ENCODE measurements around the gene TNFSF11.

The TNFSF11 gene, protein sequence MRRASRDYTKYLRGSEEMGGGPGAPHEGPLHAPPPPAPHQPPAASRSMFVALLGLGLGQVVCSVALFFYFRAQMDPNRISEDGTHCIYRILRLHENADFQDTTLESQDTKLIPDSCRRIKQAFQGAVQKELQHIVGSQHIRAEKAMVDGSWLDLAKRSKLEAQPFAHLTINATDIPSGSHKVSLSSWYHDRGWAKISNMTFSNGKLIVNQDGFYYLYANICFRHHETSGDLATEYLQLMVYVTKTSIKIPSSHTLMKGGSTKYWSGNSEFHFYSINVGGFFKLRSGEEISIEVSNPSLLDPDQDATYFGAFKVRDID

DNA sequence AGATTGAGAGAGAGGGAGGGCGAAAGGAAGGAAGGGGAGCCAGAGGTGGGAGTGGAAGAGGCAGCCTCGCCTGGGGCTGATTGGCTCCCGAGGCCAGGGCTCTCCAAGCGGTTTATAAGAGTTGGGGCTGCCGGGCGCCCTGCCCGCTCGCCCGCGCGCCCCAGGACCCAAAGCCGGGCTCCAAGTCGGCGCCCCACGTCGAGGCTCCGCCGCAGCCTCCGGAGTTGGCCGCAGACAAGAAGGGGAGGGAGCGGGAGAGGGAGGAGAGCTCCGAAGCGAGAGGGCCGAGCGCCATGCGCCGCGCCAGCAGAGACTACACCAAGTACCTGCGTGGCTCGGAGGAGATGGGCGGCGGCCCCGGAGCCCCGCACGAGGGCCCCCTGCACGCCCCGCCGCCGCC is at the start of gene TNFSF11:
Gene TNFSF11 (plus strand): TSS at position 142 of the 400 bp plus-strand sequence. CDS start 152 bp downstream, at position 294.
- Histone ChIP-seq H3K4me3 (ENCODE audit: low read depth, low read length) (peak within 1 kb of the TSS; percentile 80), H3K4me1 (ENCODE audit: control insufficient read depth, insufficient read depth, low read length) (peaks cover 33% of the 10 kb centered on the region), H3K27me3 (ENCODE audit: control insufficient read depth, insufficient read depth, low read length) (peaks cover 27% of the 10 kb centered on the region), H3K9ac (ENCODE audit: low read depth, low read length) (peak within 1 kb of the TSS; percentile 46; the same call in 1 of the 2 replicates), H3K36me3 (ENCODE audit: control insufficient read depth, insufficient read depth, low read length) (no peaks in the 10 kb centered on the region), H3K27ac (ENCODE audit: low read depth, low read length) (no peak within 1 kb of the TSS), H3K9me3 (ENCODE audit: control insufficient read depth, insufficient read depth, low read length) (peaks cover 6% of the 10 kb centered on the region; the same call in 1 of the 2 replicates)

DNA sequence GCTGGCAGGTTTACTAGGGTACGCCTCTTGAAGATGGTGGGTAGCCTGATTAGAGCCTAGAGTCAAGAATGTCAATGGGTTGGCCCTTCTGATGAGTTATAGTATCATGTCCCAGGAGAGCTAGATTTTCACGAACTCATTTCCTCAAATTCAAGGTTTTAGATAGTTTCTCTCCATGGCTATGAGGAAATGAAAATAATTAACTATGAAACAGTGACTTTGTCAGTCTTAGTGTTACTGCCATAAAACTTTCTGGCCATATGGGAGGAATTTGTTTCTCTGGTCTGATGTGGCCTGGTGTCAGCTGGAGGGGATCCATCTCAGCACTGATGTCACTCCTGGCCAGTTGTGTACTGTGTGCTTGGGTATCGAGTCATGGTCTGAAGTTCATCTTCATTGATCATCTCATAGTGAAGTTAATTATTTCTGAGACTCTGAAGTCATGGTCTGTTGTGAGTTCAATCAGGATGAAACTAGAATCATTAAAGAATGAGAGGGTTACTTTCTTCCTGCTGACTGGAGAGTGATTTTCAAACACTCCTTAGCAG is 49.4 kb upstream of the TNFSF11 start:
- H3K27me3 ChIP-seq (ENCODE audit: control insufficient read depth, insufficient read depth, low read length), result no peaks in the 10 kb centered on the region
- no peaks in the 10 kb centered on the region; the same call in 1 of the 2 replicates for H3K9me3 ChIP-seq (ENCODE audit: control insufficient read depth, insufficient read depth, low read length)
- no peak overlapping the region for H3K4me3 ChIP-seq (ENCODE audit: low read depth, low read length)
- no peak overlapping the region for H3K9ac ChIP-seq (ENCODE audit: low read depth, low read length)
- H3K36me3 ChIP-seq (ENCODE audit: control insufficient read depth, insufficient read depth, low read length), result no peaks in the 10 kb centered on the region
- no peaks in the 10 kb centered on the region for H3K4me1 ChIP-seq (ENCODE audit: control insufficient read depth, insufficient read depth, low read length)
- no peak overlapping the region for H3K27ac ChIP-seq (ENCODE audit: low read depth, low read length)

DNA sequence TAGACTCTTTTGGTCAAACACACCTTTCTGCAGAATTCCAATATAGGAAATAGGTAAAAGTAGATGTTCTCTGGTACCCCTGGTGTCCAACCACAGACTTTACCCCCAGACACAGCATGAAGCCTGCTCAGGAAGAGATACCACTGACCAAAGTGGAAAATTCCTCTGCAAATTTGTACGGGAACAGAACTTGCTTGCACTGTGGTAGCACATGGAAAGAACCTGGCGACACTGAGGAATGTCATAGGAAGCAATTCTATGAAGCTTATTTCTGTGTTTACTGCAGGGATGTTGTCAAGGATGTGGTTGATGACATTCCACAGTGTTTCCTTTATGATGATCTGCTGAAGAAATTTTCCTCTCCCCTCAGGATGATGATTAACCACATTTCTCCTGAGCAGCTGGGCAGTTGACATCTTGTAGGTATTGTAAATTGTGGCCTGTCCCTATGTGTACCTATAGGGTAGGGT is 48.9 kb upstream of the TNFSF11 start:
- Histone ChIP-seq H3K36me3 (ENCODE audit: control insufficient read depth, insufficient read depth, low read length) (no peaks in the 10 kb centered on the region), H3K4me1 (ENCODE audit: control insufficient read depth, insufficient read depth, low read length) (no peaks in the 10 kb centered on the region), H3K27me3 (ENCODE audit: control insufficient read depth, insufficient read depth, low read length) (no peaks in the 10 kb centered on the region), H3K27ac (ENCODE audit: low read depth, low read length) (no peak overlapping the region), H3K9ac (ENCODE audit: low read depth, low read length) (no peak overlapping the region), H3K9me3 (ENCODE audit: control insufficient read depth, insufficient read depth, low read length) (no peaks in the 10 kb centered on the region; the same call in 1 of the 2 replicates), H3K4me3 (ENCODE audit: low read depth, low read length) (no peak overlapping the region)

DNA sequence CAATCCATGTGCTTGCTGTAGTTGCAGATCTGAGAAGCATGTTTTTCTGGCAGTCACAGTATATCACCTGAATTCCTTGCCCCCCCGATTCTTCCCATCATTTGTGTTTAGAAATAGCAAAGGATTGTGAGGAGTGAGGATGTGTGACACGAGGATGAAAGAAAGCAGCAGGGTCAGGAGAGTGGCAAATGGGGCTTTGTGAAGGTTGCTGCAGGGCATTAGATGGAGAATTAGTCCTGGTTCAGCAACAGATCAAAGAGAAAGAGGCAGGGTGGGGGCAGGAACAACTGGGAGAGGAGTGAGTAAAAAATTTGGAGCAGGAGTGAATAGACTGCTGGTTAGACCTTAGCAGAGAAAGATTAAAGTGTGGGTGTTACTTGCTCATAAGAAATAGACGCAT is 47.7 kb upstream of the TNFSF11 start:
- Histone ChIP-seq H3K4me1 (ENCODE audit: control insufficient read depth, insufficient read depth, low read length) (no peaks in the 10 kb centered on the region), H3K27me3 (ENCODE audit: control insufficient read depth, insufficient read depth, low read length) (no peaks in the 10 kb centered on the region)

DNA sequence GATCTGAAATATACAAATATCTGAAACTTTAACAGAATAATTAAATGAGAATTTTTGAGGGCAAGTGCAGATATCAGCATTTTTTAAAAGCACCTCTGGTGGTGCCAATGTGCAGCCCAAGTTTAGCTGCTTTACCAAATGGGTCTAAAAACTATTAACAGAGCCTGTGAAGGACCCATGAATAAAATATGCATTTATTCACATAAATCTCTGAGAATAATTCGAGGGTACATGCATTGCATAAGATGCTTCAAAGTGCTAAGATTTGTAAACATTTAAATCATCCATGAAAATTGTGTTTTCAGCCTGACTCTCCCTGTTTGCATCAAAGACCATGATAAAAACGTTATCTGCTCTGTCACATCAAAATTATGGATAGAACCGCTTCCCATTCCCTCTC is 47.1 kb upstream of the TNFSF11 start:
- H3K9me3 ChIP-seq (ENCODE audit: control insufficient read depth, insufficient read depth, low read length), result no peaks in the 10 kb centered on the region; the same call in 1 of the 2 replicates
- H3K4me1 ChIP-seq (ENCODE audit: control insufficient read depth, insufficient read depth, low read length), result no peaks in the 10 kb centered on the region
- H3K36me3 ChIP-seq (ENCODE audit: control insufficient read depth, insufficient read depth, low read length), result no peaks in the 10 kb centered on the region
- H3K4me3 ChIP-seq (ENCODE audit: low read depth, low read length), result no peak overlapping the region
- no peaks in the 10 kb centered on the region for H3K27me3 ChIP-seq (ENCODE audit: control insufficient read depth, insufficient read depth, low read length)
- H3K9ac ChIP-seq (ENCODE audit: low read depth, low read length), result no peak overlapping the region
- no peak overlapping the region for H3K27ac ChIP-seq (ENCODE audit: low read depth, low read length)

More for the DNA sequence above, 47.7 kb upstream of the TNFSF11 start:
- no peak overlapping the region for H3K4me3 ChIP-seq (ENCODE audit: low read depth, low read length)
- no peak overlapping the region for H3K9ac ChIP-seq (ENCODE audit: low read depth, low read length)
- H3K9me3 ChIP-seq (ENCODE audit: control insufficient read depth, insufficient read depth, low read length), result no peaks in the 10 kb centered on the region; the same call in 1 of the 2 replicates
- H3K27ac ChIP-seq (ENCODE audit: low read depth, low read length), result no peak overlapping the region
- H3K36me3 ChIP-seq (ENCODE audit: control insufficient read depth, insufficient read depth, low read length), result no peaks in the 10 kb centered on the region

DNA sequence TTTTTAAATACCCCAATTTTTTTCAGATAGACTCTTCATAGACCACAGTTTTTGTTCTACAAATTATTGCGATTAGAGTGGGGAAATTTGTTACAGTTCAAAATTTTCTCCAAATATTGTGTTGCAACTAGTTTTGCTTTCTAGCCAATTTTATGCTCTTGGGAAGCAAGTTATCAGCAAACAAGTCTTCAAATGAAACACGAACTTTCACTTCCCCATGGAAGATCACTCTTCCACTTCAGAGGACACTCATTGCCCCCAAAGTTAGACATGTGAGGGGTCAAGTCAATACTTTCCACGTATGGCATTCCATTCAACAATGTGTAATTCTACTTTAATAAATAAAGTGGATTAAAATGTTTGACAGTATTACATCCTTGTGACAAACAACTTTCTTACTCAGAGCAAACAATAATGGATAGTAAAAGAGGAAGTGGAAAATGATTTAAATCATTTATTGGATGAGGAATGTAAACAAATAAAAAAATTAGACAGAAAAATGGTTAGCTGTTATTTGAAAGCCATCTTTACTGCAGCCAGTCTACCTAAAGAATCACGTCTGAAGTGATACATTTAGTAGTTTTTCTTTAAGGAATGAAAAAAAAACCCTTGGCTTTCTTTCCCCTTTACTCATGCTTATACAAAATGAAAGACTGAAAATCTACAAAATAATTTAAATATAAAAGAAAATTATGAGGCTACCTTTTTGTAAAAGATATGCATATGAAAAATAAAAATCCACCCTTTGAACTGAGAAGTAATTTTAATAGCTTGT is 41.2 kb upstream of the TNFSF11 start:
- Histone ChIP-seq H3K4me3 (ENCODE audit: low read depth, low read length) (no peak overlapping the region), H3K36me3 (ENCODE audit: control insufficient read depth, insufficient read depth, low read length) (no peaks in the 10 kb centered on the region), H3K27me3 (ENCODE audit: control insufficient read depth, insufficient read depth, low read length) (no peaks in the 10 kb centered on the region), H3K27ac (ENCODE audit: low read depth, low read length) (no peak overlapping the region), H3K4me1 (ENCODE audit: control insufficient read depth, insufficient read depth, low read length) (peaks cover 10% of the 10 kb centered on the region), H3K9me3 (ENCODE audit: control insufficient read depth, insufficient read depth, low read length) (no peaks in the 10 kb centered on the region), H3K9ac (ENCODE audit: low read depth, low read length) (no peak overlapping the region)

DNA sequence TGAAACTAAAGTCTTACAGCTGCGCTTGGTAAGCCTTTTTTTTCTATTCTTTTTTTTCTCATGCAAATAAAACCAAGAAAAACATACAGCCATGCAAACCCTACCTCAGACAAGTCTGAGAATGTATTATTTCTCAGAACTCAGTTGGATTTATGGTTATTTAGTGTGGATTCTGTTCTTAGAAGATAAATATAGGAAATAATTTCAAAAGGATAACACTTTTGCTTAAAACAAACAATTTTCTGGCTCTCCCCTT is 40.7 kb upstream of the TNFSF11 start:
- Histone ChIP-seq H3K36me3 (ENCODE audit: control insufficient read depth, insufficient read depth, low read length) (no peaks in the 10 kb centered on the region), H3K4me1 (ENCODE audit: control insufficient read depth, insufficient read depth, low read length) (peaks cover 10% of the 10 kb centered on the region), H3K9me3 (ENCODE audit: control insufficient read depth, insufficient read depth, low read length) (no peaks in the 10 kb centered on the region)

DNA sequence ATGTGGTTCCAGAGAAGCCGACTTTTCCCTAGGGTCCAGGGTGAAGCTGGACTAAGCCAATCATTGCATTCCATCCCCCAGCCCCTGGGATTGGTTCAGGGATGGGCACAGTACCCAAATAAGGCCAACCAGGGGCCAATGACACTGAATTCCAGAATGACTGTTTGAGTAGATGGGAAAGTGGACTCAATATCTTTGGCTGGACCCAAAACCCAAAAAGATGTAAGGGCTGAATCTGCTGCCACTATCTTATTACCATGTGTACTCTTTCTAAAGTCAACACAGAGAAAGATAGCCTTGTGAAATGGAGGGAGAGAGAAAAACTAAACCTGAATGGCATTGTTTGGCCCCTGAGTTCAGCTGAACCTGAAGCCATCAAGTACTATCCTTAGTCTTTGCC is 39.2 kb upstream of the TNFSF11 start:
- Histone ChIP-seq H3K36me3 (ENCODE audit: control insufficient read depth, insufficient read depth, low read length) (no peaks in the 10 kb centered on the region), H3K4me3 (ENCODE audit: low read depth, low read length) (no peak overlapping the region), H3K9ac (ENCODE audit: low read depth, low read length) (no peak overlapping the region), H3K27ac (ENCODE audit: low read depth, low read length) (no peak overlapping the region), H3K9me3 (ENCODE audit: control insufficient read depth, insufficient read depth, low read length) (no peaks in the 10 kb centered on the region), H3K4me1 (ENCODE audit: control insufficient read depth, insufficient read depth, low read length) (peaks cover 16% of the 10 kb centered on the region), H3K27me3 (ENCODE audit: control insufficient read depth, insufficient read depth, low read length) (no peaks in the 10 kb centered on the region)

More for the DNA sequence above, 40.7 kb upstream of the TNFSF11 start:
- no peak overlapping the region for H3K9ac ChIP-seq (ENCODE audit: low read depth, low read length)
- H3K27me3 ChIP-seq (ENCODE audit: control insufficient read depth, insufficient read depth, low read length), result no peaks in the 10 kb centered on the region
- H3K4me3 ChIP-seq (ENCODE audit: low read depth, low read length), result no peak overlapping the region
- no peak overlapping the region for H3K27ac ChIP-seq (ENCODE audit: low read depth, low read length)

DNA sequence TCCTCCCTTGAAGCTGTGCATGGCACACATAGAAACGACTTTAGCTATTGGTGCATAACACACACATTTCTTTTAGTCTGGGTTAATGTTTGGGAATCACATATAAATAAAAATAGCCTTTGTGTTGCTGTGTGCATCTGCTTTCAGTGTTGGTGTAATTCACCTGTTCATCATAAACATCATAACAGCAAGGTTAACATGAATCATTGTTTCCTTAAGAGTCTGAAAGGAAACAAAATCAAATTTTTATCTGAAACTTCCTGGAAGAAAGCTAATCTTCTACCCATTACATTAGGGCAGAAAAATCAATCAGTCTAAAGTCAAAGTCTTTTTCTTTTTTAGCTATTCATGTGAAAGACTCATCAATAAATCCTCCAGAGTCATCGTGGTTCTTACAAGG is 35.0 kb upstream of the TNFSF11 start:
- Histone ChIP-seq H3K36me3 (ENCODE audit: control insufficient read depth, insufficient read depth, low read length) (no peaks in the 10 kb centered on the region), H3K9ac (ENCODE audit: low read depth, low read length) (no peak overlapping the region), H3K4me3 (ENCODE audit: low read depth, low read length) (no peak overlapping the region), H3K9me3 (ENCODE audit: control insufficient read depth, insufficient read depth, low read length) (no peaks in the 10 kb centered on the region), H3K27ac (ENCODE audit: low read depth, low read length) (no peak overlapping the region), H3K4me1 (ENCODE audit: control insufficient read depth, insufficient read depth, low read length) (peaks cover 16% of the 10 kb centered on the region), H3K27me3 (ENCODE audit: control insufficient read depth, insufficient read depth, low read length) (no peaks in the 10 kb centered on the region)

DNA sequence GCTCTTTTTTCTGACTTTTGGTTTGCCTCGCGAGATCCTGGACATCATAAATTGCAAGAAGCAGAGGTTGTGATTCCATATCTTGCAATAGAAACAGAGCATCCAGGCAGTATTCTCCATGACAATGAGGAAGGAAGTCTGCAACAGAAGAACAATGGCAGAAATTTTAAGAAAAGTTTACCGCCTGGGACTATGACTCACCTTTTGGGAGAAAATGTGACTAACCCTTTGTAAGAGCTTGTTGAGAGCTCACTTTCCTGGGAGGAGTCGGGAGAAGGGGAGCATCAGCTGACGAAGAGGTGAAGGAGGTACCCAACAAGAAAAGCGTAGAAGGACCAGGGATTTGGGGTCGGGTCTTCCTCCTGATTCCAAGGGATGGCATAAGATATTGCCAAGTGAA is 34.3 kb upstream of the TNFSF11 start:
- peaks cover 22% of the 10 kb centered on the region for H3K4me1 ChIP-seq (ENCODE audit: control insufficient read depth, insufficient read depth, low read length)
- no peaks in the 10 kb centered on the region for H3K36me3 ChIP-seq (ENCODE audit: control insufficient read depth, insufficient read depth, low read length)
- no peaks in the 10 kb centered on the region for H3K27me3 ChIP-seq (ENCODE audit: control insufficient read depth, insufficient read depth, low read length)
- H3K4me3 ChIP-seq (ENCODE audit: low read depth, low read length), result no peak overlapping the region
- H3K9me3 ChIP-seq (ENCODE audit: control insufficient read depth, insufficient read depth, low read length), result no peaks in the 10 kb centered on the region
- H3K27ac ChIP-seq (ENCODE audit: low read depth, low read length), result peak overlapping the region; percentile 36
- H3K9ac ChIP-seq (ENCODE audit: low read depth, low read length), result no peak overlapping the region

DNA sequence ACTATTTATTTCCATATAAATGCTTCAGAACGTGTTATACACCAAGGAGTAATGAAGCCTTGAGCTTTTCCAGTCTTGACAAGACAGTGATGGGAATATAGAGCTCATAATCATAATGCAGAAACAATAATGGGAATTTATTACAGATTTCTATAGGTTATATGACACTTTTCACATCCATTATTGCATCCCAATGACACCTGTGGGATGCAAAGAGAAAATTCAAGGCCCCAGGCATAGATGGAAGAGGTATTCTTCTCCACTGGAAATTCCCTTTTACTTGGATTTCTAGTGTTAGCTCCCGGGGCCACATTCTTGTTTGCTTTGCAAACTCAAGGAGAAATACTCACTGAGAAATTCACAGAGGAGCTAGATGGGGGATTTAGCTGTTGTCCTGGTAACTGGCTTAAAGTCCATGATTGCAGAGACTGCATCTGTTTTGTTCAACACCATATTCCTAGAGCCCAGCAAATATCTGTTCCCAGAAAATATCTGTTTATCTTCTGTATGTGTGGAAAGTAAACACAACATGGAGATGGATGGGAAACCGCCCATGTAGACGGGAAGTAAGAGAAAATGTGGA is 30.6 kb upstream of the TNFSF11 start:
- Histone ChIP-seq H3K9ac (ENCODE audit: low read depth, low read length) (no peak overlapping the region), H3K27ac (ENCODE audit: low read depth, low read length) (no peak overlapping the region), H3K36me3 (ENCODE audit: control insufficient read depth, insufficient read depth, low read length) (no peaks in the 10 kb centered on the region), H3K4me3 (ENCODE audit: low read depth, low read length) (no peak overlapping the region), H3K27me3 (ENCODE audit: control insufficient read depth, insufficient read depth, low read length) (no peaks in the 10 kb centered on the region), H3K4me1 (ENCODE audit: control insufficient read depth, insufficient read depth, low read length) (peaks cover 33% of the 10 kb centered on the region), H3K9me3 (ENCODE audit: control insufficient read depth, insufficient read depth, low read length) (no peaks in the 10 kb centered on the region)

All from HUES48 (cell line).